HK-2 (cell line): ENCODE measurements around the gene KCNJ9.
A peak's percentile ranks its signal among the peaks of the same experiment; 100 is the strongest.
"Not testable (repeated sequence)": the region's sequence is repeated elsewhere in the genome, so short reads cannot be mapped to it uniquely, and the experiment has no call there.

ENCODE experiments used
- DNase-seq: peaks from one replicate; pipeline ENCODE4 v3.0.0-alpha.2; 2018; ENCODE audit not compliant: unreplicated experiment

Gene KCNJ9

GRCh38 chr1:160103658-160104408 is 22.5 kb downstream of the KCNJ9 start:
- DNase-seq, result no peak

GRCh38 chr1:160104486-160104885 is 23.1 kb downstream of the KCNJ9 start:
- DNase-seq, result no peak

- no peak for DNase-seq
Measured at GRCh38 chr1:160105155-160105554, 23.8 kb downstream of the KCNJ9 start.

GRCh38 chr1:160107512-160107911 is 26.2 kb downstream of the KCNJ9 start:
- DNase-seq, result no peak

GRCh38 chr1:160108888-160109662 is 27.7 kb downstream of the KCNJ9 start:
- DNase-seq, result no peak

GRCh38 chr1:160109686-160110085 is 28.3 kb downstream of the KCNJ9 start:
- no peak for DNase-seq

- not testable (repeated sequence) for DNase-seq
Measured at GRCh38 chr1:160111462-160111861, 30.1 kb downstream of the KCNJ9 start.

GRCh38 chr1:160112357-160112756 is 31.0 kb downstream of the KCNJ9 start:
- DNase-seq, result no peak

- DNase-seq, result no peak
Measured at GRCh38 chr1:160113407-160113806, 32.1 kb downstream of the KCNJ9 start.

GRCh38 chr1:160114085-160114484 is 32.7 kb downstream of the KCNJ9 start:
- DNase-seq, result no peak

GRCh38 chr1:160115545-160116282 is 34.4 kb downstream of the KCNJ9 start, which contains the start of gene ATP1A2:
Gene ATP1A2 (plus strand): TSS chr1:160115759. CDS start chr1:160115862, 103 bp downstream.
- DNase-seq, result no peak

GRCh38 chr1:160116283-160117147 is 35.2 kb downstream of the KCNJ9 start:
- DNase-seq, result no peak

GRCh38 chr1:160117300-160117699 is 36.0 kb downstream of the KCNJ9 start:
- DNase-seq, result no peak

- no peak for DNase-seq
Measured at GRCh38 chr1:160117709-160118183, 36.4 kb downstream of the KCNJ9 start.

- DNase-seq, result no peak
Measured at GRCh38 chr1:160118928-160119327, 37.6 kb downstream of the KCNJ9 start.

- no peak for DNase-seq
Measured at GRCh38 chr1:160120797-160121196, 39.5 kb downstream of the KCNJ9 start.

- no peak for DNase-seq
Measured at GRCh38 chr1:160121388-160121787, 40.0 kb downstream of the KCNJ9 start.

GRCh38 chr1:160122978-160123495 is 41.7 kb downstream of the KCNJ9 start:
- no peak for DNase-seq

GRCh38 chr1:160123726-160124125 is 42.4 kb downstream of the KCNJ9 start:
- no peak for DNase-seq

GRCh38 chr1:160124705-160125478 is 43.6 kb downstream of the KCNJ9 start:
- DNase-seq, result peak; percentile 73
